HEK293T (cell line): ENCODE results near the gene CYFIP1.

Source experiments
- ARNT ChIP-seq: fragments of 450-650 bp; IDR thresholded peaks from 2 replicates; pipeline ENCODE4 v1.6.1; 2017; ENCODE audit warnings: mild to moderate bottlenecking
- BHLHE40 ChIP-seq: fragments of 450-650 bp; IDR thresholded peaks from 2 replicates; pipeline ENCODE4 v1.6.1; 2016; ENCODE audit warnings: mild to moderate bottlenecking, moderate library complexity, borderline replicate concordance
- ELF4 ChIP-seq: fragments of 450-650 bp; IDR thresholded peaks from 2 replicates; pipeline ENCODE4 v1.6.1; 2017; ENCODE audit warnings: antibody characterized with exemption
- FOXA1 ChIP-seq: fragments of 450-650 bp; IDR thresholded peaks from 2 replicates; pipeline ENCODE4 v1.6.1; 2016; ENCODE audit warnings: mild to moderate bottlenecking
- FOXK2 ChIP-seq: fragments of 450-650 bp; IDR thresholded peaks from 2 replicates; pipeline ENCODE4 v1.6.1; 2016; ENCODE audit warnings: mild to moderate bottlenecking
- FOXM1 ChIP-seq: fragments of 450-650 bp; IDR thresholded peaks from 2 replicates; pipeline ENCODE4 v1.6.1; 2017; ENCODE audit warnings: mild to moderate bottlenecking, borderline replicate concordance
- NFRKB ChIP-seq: fragments of 450-650 bp; IDR thresholded peaks from 2 replicates; pipeline ENCODE4 v1.6.1; 2016; ENCODE audit warnings: mild to moderate bottlenecking, moderate library complexity
- SP1 ChIP-seq: fragments of 450-650 bp; IDR thresholded peaks from 2 replicates; pipeline ENCODE4 v1.6.1; 2017
- SUZ12 ChIP-seq: fragments of 450-650 bp; IDR thresholded peaks from 2 replicates; pipeline ENCODE4 v1.6.1; 2016; ENCODE audit warnings: mild to moderate bottlenecking
- TF ChIP-seq, protein P1 (sequence below): fragments of 450-650 bp; IDR thresholded peaks from 2 replicates; pipeline ENCODE4 v1.6.1; 2016

- TF ChIP-seq FOXK2 (no peak), SP1 (no peak), ARNT (no peak), FOXM1 (no peak), NFRKB (no peak), SUZ12 (no peak), ELF4 (no peak), FOXA1 (no peak), BHLHE40 (no peak)
- TF ChIP-seq, protein P1, sequence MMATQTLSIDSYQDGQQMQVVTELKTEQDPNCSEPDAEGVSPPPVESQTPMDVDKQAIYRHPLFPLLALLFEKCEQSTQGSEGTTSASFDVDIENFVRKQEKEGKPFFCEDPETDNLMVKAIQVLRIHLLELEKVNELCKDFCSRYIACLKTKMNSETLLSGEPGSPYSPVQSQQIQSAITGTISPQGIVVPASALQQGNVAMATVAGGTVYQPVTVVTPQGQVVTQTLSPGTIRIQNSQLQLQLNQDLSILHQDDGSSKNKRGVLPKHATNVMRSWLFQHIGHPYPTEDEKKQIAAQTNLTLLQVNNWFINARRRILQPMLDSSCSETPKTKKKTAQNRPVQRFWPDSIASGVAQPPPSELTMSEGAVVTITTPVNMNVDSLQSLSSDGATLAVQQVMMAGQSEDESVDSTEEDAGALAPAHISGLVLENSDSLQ, result no peak
Measured at GRCh38 chr15:22974745-22975144, 5.4 kb downstream of the CYFIP1 start.
